Mesenteric fat pad (tissue), 1 donor: ENCODE data around the gene SPATA31E1. TPM values are rescaled to one million over a fixed set of nuclear protein-coding genes. Genes with fewer than 3 reads are reported as not detected.

ENCODE experiments used
- DNase-seq: peaks from one replicate; pipeline ENCODE4 v3.0.0-alpha.2; 2020; ENCODE audit warnings: low spot score
- total RNA-seq: library from RNA; stranded (reverse); fragmentation: NEBNext Ultra II Directional; extraction: Animal tissue kit (Norgen Biotek cat#: 25700); gene quantifications from one replicate; pipeline ENCODE4 v1.2.1, GENCODE V29; 2021
- donor health status: DM: yes; HTN: yes; CAD: no.

SPATA31E1 gene
- total RNA-seq, 1 donor from 2014 or later = not detected

DNA sequence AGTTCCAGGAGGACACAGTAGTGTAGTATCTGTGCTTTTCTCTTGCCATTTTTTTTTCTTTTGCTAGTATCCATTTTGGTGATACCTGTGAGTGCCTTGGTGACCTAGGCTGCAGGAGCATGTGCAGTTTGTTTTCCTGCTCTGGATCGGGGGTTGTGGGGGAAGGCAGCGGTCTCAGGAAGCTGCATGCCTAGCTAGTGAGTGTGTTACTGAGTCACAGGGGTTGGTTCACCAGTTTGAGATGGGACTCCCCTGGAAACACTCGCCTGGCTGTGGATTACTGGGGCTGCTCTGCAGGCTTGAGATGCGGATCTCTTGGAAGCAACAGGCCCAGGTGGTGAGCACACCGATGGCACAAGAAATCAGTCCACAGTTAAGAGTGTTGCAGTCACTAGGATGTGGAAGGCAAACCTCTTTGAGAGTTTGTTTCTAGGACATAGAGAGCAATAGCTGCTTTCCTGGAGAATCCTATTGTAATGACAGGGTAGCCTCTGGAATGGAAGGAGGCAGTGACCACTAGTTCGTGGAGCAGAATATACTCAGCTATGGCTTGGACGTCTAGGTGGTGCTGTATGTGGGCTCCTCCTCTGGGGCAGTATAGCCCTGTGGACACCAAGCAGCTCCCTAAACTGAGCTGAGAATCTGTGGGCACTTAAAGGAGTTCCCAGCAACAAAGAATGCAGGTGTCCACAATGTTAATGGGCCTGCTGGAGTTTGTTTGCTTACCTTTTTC, 20.0 kb upstream of the SPATA31E1 start:
- DNase-seq = no peak

- DNase-seq = no peak
These were observed 18.7 kb upstream of the SPATA31E1 start for GRCh38 chr9:87863882-87864465.

DNA sequence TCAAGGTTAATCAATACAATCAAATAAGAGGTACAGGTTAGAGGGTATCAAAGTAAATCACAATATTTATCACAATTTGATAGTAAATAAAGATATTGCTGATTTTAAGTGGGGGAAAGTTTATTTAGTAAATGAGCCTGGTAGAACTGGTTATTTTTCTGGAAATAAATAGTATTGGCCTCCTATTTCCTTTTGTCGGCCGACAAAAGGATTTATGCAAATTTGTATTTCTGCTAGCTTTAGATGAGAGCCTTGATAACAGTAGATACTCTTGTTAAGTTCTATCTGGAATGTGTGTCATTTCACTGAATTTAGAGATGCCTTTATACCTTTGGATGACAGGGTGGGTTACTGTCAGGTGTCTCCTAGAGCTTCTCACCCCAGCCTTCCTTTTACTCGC, 17.8 kb upstream of the SPATA31E1 start:
- no peak for DNase-seq

- no peak for DNase-seq
These were observed 17.1 kb upstream of the SPATA31E1 start for GRCh38 chr9:87865626-87866025.

DNA sequence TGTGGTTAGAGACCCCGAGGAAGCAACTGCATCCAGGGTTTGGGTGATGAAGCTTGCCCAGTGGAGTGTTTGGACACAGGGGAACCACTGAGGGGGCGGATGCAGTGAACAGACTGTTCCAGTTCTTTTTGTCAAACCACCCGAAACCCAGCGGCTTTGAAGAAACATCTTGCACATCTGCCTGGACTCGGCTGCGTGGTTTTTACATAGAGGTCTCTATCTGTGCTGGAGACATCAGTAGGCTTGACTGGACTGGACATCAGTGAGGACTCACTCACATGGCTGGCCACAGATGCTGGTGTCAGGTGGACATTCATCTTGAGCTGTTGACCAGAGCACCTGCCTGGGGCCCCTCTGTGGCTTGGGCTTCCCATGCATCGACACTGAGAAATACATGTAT, 15.3 kb upstream of the SPATA31E1 start:
- no peak for DNase-seq

GRCh38 chr9:87868175-87868574, 14.5 kb upstream of the SPATA31E1 start:
- DNase-seq = no peak

- no peak for DNase-seq
These were observed 14.0 kb upstream of the SPATA31E1 start for GRCh38 chr9:87868635-87869034.

DNA sequence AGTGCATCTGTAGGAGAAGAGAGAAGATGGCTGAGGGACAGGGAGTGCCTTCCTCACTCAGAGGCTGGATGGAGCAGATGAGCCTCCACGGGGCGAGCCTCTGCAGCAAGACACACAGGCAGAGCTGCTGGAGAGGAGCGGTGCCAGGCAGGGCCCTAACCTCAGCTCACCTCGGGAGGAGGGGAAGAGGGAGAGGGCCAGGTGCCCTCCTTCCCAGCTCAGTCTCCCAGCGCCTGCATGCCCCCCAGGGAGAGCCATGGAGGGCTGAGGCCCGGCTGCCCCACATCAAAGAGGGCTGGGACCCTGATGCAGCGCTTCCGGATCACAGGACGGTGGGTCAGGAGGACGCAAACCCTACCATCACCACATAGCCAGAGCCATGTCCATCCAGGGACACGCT, 13.6 kb upstream of the SPATA31E1 start:
- no peak for DNase-seq

DNA sequence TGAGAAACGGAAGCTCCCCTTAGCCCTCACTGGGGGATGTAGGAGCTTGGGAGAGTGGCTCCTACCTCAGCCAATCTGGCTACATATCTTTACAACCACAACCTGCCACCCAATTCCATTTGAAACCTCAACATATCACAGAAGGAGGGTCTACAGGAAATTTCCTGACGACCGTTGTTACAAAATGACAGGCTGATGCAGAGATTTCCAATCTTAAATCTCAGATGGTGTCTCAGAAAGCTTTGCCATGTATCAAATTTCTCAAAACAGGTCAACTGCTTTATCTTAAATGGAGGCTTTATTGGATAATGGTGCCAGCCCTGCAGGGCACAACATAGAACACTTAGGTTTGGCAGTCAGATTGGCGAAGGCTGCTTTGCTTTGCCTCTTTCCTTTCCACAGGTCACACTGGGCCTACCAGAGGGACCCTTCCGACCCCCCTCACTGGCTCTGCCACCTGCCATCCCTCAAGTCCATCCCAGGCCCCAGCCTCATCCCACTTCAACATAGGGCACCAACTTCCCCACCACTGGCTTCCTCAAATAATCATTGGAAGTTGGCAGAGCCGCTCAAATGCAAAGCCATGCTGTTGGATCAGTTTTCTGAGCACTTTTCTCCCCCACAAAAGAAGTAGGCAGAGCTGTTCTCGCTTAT, 11.1 kb upstream of the SPATA31E1 start:
- no peak for DNase-seq

DNA sequence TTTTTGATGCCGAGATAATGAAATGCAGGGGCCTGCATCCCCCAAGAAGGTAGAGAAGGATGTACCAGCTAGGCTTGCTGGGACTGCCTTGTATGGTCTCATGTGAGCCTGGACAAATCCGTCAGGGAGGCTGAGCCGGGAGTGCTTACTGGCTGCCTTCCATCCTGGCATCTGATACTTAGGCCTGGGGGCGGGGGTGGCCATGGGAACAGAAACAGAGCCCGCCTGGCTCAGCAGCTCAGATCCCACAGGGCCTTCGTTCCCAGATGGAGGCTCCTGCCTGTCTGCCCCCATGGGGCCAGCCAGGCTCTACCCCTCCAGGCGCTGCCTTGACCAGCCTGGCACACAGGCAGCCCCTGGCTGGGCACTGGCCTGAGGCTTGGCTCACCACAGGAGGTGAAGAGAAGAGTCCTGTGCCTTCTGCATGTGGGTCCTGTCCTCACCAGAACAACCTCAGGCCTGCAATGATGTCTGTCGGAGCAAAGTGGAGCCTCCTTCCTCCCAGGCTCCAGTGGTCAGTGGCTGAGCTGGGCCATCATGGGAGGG, 10.5 kb upstream of the SPATA31E1 start:
- peak; percentile 87 for DNase-seq

DNA sequence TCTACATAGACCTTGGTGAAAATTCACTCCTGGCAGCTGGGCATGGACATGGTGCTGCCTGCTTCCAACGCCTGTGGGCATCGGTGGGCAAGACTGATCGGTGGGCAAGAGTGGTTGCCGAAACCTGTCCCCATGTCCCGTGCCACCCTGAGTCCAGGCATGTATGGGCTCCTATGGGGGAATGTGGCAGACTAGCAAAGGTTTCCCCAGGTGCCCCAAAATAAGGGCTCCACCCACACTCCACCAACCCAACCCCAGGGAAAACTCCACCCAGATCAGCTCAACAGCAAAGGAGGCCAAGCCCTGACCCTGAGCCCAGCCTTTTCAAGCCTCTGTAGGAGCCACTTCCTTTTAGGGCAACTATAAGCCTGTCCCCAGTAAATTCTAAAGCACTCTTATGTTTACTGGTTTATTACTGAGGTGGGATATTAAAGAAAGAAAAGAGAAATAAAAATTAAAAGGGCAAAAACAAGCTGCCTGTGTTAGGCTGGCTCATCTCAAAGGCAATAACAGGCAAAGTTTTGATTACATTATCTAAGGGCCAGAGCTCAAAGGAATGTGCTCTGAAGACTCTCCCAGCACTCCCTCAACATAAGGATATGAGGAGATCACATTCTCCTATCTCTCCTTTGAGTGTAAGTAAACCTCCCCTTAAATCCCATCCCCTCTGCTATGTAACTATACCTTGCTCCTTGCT, 8.9 kb upstream of the SPATA31E1 start:
- DNase-seq = no peak

- no peak for DNase-seq
These were observed 8.4 kb upstream of the SPATA31E1 start for GRCh38 chr9:87874304-87874623.

GRCh38 chr9:87875060-87875459, 7.6 kb upstream of the SPATA31E1 start:
- no peak for DNase-seq

- DNase-seq = no peak
These were observed 6.7 kb upstream of the SPATA31E1 start for GRCh38 chr9:87875831-87876545.

GRCh38 chr9:87876708-87877107, 6.0 kb upstream of the SPATA31E1 start:
- no peak for DNase-seq

GRCh38 chr9:87878989-87879511, 3.6 kb upstream of the SPATA31E1 start:
- DNase-seq = no peak

DNA sequence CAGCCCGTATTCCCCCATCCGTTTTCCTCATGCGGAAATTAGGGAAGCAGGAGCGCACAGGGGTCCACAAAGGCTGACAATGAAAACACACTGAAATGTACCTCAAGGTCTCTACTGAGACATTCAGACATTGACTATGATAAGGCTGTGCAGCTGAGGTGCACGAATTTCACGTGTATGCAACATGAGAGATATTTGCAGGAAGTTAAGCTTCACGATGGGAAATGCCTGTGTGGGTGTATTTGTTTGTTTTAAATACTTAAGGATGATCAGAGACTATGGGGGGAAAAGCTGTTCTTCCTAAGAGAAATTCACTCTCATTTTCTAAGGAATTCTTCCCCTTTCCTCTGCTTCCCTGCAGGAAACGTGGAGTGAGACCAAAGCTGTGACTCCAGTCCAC, 2.6 kb upstream of the SPATA31E1 start:
- DNase-seq = no peak

DNA sequence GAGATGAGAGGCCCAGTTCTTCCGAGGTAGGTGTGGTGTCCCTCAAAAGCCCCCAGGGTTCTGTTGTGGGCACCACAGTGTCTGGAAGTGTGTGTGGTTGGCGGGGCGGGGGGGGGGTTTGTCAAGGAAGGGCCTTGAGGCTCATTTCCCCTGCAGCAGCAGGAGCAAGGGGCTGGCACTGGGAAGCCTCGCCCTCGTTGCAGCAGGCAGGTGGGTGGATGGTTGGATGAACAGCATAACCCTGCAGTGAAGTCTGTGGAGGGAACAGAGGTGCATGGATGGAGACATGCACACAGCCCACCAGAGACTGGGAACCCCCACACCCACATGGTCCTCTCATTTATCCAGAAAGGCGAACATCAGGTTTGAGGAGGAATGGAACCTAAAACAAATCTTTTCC, 2.0 kb upstream of the SPATA31E1 start:
- no peak for DNase-seq

DNA sequence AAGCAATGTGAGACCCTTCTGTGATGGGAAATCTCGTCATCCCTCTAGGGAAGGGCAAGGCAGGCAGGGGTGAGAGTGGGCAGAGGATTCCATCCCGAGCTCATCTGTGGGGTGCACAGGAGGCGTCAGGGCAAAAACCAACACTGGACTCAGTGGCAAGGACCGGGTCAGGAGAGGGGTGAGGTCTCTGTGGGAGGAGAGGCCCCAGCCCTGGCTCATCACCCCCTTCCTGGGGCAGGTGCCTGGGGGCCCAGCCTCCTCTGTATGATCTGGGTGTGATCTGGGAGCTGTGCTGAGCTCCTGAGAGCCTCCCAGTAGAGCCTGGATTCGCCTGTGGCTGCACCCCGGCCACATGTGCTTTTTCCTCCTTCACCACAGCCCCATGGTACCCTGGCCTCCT, 597 bp downstream of the SPATA31E1 start:
- DNase-seq = no peak

- no peak for DNase-seq
These were observed 1.3 kb downstream of the SPATA31E1 start for GRCh38 chr9:87883990-87884389.
